AG09309 (cell line): Measurements from ENCODE around the gene NPS.

ENCODE experiments used
- DNase-seq: peaks from one replicate; pipeline ENCODE4 v3.0.0-alpha.2; 2010; ENCODE audit warnings: low read depth
- H3K4me3 ChIP-seq: 2 replicates; pipeline ENCODE4 v1.5.1; 2011; ENCODE audit warnings: mild to moderate bottlenecking, low read depth, low read length, moderate library complexity; ENCODE audit not compliant: control insufficient read depth
- CTCF ChIP-seq: IDR thresholded peaks from 2 replicates; pipeline ENCODE4 v1.5.1; 2011; ENCODE audit warnings: mild to moderate bottlenecking, low read depth, low read length, inconsistent platforms; ENCODE audit not compliant: insufficient read depth, control insufficient read depth; ENCODE audit errors: missing control alignments

The NPS gene

GRCh38 chr10:127548022-127548421, 1.1 kb upstream of the NPS start:
- no peak overlapping the region for H3K4me3 ChIP-seq
- TF ChIP-seq CTCF, result no peak
- no peak for DNase-seq

- no peak overlapping the region for H3K4me3 ChIP-seq
- no peak for DNase-seq
Measured at GRCh38 chr10:127550861-127551260, 1.8 kb downstream of the NPS start.

GRCh38 chr10:127552446-127552845, 3.3 kb downstream of the NPS start:
- H3K4me3 ChIP-seq, result no peak overlapping the region
- no peak for TF ChIP-seq CTCF
- DNase-seq, result no peak

More at GRCh38 chr10:127550861-127551260, 1.8 kb downstream of the NPS start:
- TF ChIP-seq CTCF, result no peak

GRCh38 chr10:127553417-127553816, 4.3 kb downstream of the NPS start:
- H3K4me3 ChIP-seq, result no peak overlapping the region
- TF ChIP-seq CTCF, result no peak
- DNase-seq, result no peak

- no peak for TF ChIP-seq CTCF
- no peak overlapping the region for H3K4me3 ChIP-seq
- no peak for DNase-seq
Measured at GRCh38 chr10:127556916-127557315, 7.8 kb downstream of the NPS start.

- no peak for TF ChIP-seq CTCF
- DNase-seq, result no peak
- H3K4me3 ChIP-seq, result no peak overlapping the region
Measured at GRCh38 chr10:127561647-127562046, 12.5 kb downstream of the NPS start.

- peak; percentile 45 for TF ChIP-seq CTCF
- no peak overlapping the region for H3K4me3 ChIP-seq
- DNase-seq, result no peak
Measured at GRCh38 chr10:127563718-127564553, 14.8 kb downstream of the NPS start.
